K562 (cell line): Measurements from ENCODE around the gene HELB. TPM values are rescaled to one million over a fixed set of nuclear protein-coding genes. Genes with fewer than 3 reads are reported as not detected.
A peak's percentile ranks its signal among the peaks of the same experiment; 100 is the strongest.

Experiments used
- ARID4B ChIP-seq: sonication (generic); formaldehyde crosslinking; IDR thresholded peaks from 2 replicates; pipeline ENCODE4 v1.8.0; 2022; ENCODE audit warnings: mild to moderate bottlenecking, missing genetic modification reagents
- ATF7 ChIP-seq: fragments of 450-650 bp; IDR thresholded peaks from 2 replicates; pipeline ENCODE4 v1.7.1; 2014; ENCODE audit warnings: mild to moderate bottlenecking, moderate library complexity
- CREB1 ChIP-seq, 2 experiments: sonication (generic) in 1 of 2; formaldehyde crosslinking in 1 of 2; IDR thresholded peaks; 2 replicates each; pipeline versions ENCODE4 v1.6.1 to v1.8.0; 2012 to 2022; ENCODE audit warnings: inconsistent platforms in 1 of 2, mild to moderate bottlenecking in 1 of 2, missing genetic modification reagents in 1 of 2, moderate library complexity in 1 of 2
- ELF1 ChIP-seq: fragments of 200-800 bp; sonication (Bioruptor generic); IDR thresholded peaks from 2 replicates; pipeline ENCODE4 v1.6.1; 2016; ENCODE audit warnings: missing genetic modification characterization, missing compliant biosample characterization
- HNRNPLL ChIP-seq: fragments of 200-400 bp; formaldehyde crosslinking; IDR thresholded peaks from 2 replicates; pipeline ENCODE4 v1.6.1; 2017; ENCODE audit warnings: low read length, low read depth, mild to moderate bottlenecking; ENCODE audit not compliant: poor library complexity, severe bottlenecking
- JUN ChIP-seq, 2 experiments: sonication (generic) in 1 of 2; formaldehyde crosslinking in 1 of 2; IDR thresholded peaks; 2 replicates each; pipeline versions ENCODE4 v1.6.1 to v1.8.0; 2012 to 2022; ENCODE audit warnings: borderline replicate concordance in 2 of 2, mild to moderate bottlenecking in 2 of 2, improper control_type of control experiment in 1 of 2, low read depth in 1 of 2, low read length in 1 of 2, missing genetic modification reagents in 1 of 2
- MAZ ChIP-seq, 2 experiments: fragments of 450-650 bp in 1 of 2; sonication (generic) in 1 of 2; formaldehyde crosslinking; IDR thresholded peaks in 1 of 2; conservative IDR thresholded peaks in 1 of 2; 2 replicates each; pipeline versions ENCODE4 v1.4.0 to v1.5.0; 2020; ENCODE audit warnings: mild to moderate bottlenecking in 1 of 2, missing genetic modification reagents in 1 of 2
- NFE2 ChIP-seq: IDR thresholded peaks from 2 replicates; pipeline ENCODE4 v1.6.1; 2014; ENCODE audit warnings: antibody characterized with exemption, low read depth
- NONO ChIP-seq, 2 experiments: fragments of 200-400 bp in 1 of 2; fragments of 450-650 bp in 1 of 2; formaldehyde crosslinking in 1 of 2; IDR thresholded peaks; 2 replicates each; pipeline ENCODE4 v1.6.1; 2017; ENCODE audit warnings: low read depth in 2 of 2, mild to moderate bottlenecking in 2 of 2, moderate library complexity in 2 of 2, low read length in 1 of 2
- NRF1 ChIP-seq, 2 experiments: fragments of 450-650 bp; IDR thresholded peaks in 1 of 2; conservative IDR thresholded peaks in 1 of 2; 2 replicates each; pipeline ENCODE4 v1.6.1; 2014; ENCODE audit warnings: mild to moderate bottlenecking in 2 of 2
- PBX2 ChIP-seq, 2 experiments: IDR thresholded peaks in 1 of 2; conservative IDR thresholded peaks in 1 of 2; 2 replicates each; pipeline ENCODE4 v1.6.1; 2016; ENCODE audit warnings: low read depth in 2 of 2, mild to moderate bottlenecking in 1 of 2, missing compliant biosample characterization in 1 of 2, missing genetic modification characterization in 1 of 2, moderate library complexity in 1 of 2
- PKNOX1 ChIP-seq: fragments of 450-650 bp; IDR thresholded peaks from 2 replicates; pipeline ENCODE4 v1.6.1; 2016
- RBFOX2 ChIP-seq: fragments of 200-400 bp; formaldehyde crosslinking; IDR thresholded peaks from 2 replicates; pipeline ENCODE4 v1.6.1; 2017; ENCODE audit warnings: low read depth, mild to moderate bottlenecking, low read length, moderate library complexity
- SP1 ChIP-seq: sonication (generic); formaldehyde crosslinking; IDR thresholded peaks from 2 replicates; pipeline ENCODE4 v1.8.1; 2022; ENCODE audit warnings: mild to moderate bottlenecking, missing genetic modification reagents
- TCF3 ChIP-seq: sonication (generic); formaldehyde crosslinking; IDR thresholded peaks from 2 replicates; pipeline ENCODE4 v1.4.0; 2020; ENCODE audit warnings: mild to moderate bottlenecking, missing genetic modification reagents
- ZNF551 ChIP-seq: fragments of 250-450 bp; sonication (Bioruptor Pico); IDR thresholded peaks from 2 replicates; pipeline ENCODE4 v1.5.0; 2021; ENCODE audit warnings: mild to moderate bottlenecking, moderate library complexity
- polyA plus RNA-seq, 8 experiments: library from polyadenylated mRNA; depleted of rRNA in 4 of 8; stranded (reverse) in 5 of 8; unstranded in 3 of 8; fragments of >200 nt; fragmentation: Nextera tagmentation in 2 of 8; fragmentation: Illumina TruSeq in 1 of 8; extraction: Ambion mirVana in 2 of 8; extraction: Trizol in 1 of 8; gene quantifications; 2 replicates each; pipeline versions ENCODE4 v1.2.1 to v1.2.3, GENCODE V29; 2011 to 2014; ENCODE audit warnings: inconsistent platforms in 1 of 8, missing spikeins in 1 of 8
- total RNA-seq, 7 experiments: library from RNA; depleted of rRNA in 6 of 7; stranded (reverse); fragments of >200 nt in 6 of 7; fragmentation: Illumina TruSeq in 2 of 7; extraction: Trizol in 2 of 7; gene quantifications; 2 replicates each; pipeline versions ENCODE4 v1.2.1 to v1.2.3, GENCODE V29; 2011 to 2021; ENCODE audit warnings: low replicate concordance in 1 of 7

The HELB gene
- total and polyA plus RNA-seq, 9 of the 15 experiments (the other 6 are each of a cell fraction or from before 2014, with no cell fraction given), result 0.74 to 7.6 (median 2.4) TPM

GRCh38 chr12:66301944-66302826 lies at the start of gene HELB (continued):
- TF ChIP-seq PBX2 (CRISPR knock-in tag; IDR thresholded peaks at IDR 0.05; ENCODE audit: low read depth) (peak; percentile 45; the same call in 1 of the 2 replicates), PBX2 (tag; conservative IDR thresholded peaks at IDR 0.05; ENCODE audit: low read depth) (no peak), NONO (IDR thresholded peaks at IDR 0.05; ENCODE audit: low read depth in 2 of 2, low read length in 1 of 2) (no peak), MAZ (CRISPR knock-in tag; conservative IDR thresholded peaks at IDR 0.05 in 1 of 2, IDR thresholded peaks at IDR 0.05 in 1 of 2) (peak in 1 of 2 experiments; percentile 56; a peak in 3 of 4 replicates), PKNOX1 (peak; percentile 83), ZNF551 (CRISPR knock-in tag) (no peak), SP1 (CRISPR knock-in tag) (peak; percentile 52; the same call in 1 of the 2 replicates), NRF1 (conservative IDR thresholded peaks at IDR 0.05 in 1 of 2, IDR thresholded peaks at IDR 0.05 in 1 of 2) (peak in 1 of 2 experiments; percentile 37; a peak in 2 of 4 replicates), HNRNPLL (peak; percentile 31), ELF1 (tag) (peak; percentile 93), ATF7 (peak; percentile 59), CREB1 (IDR thresholded peaks at IDR 0.05) (0 out of 2 replicates have a peak, but pooled peaks have one; percentile 21), CREB1 (CRISPR knock-in tag; IDR thresholded peaks at IDR 0.05) (no peak), JUN (IDR thresholded peaks at IDR 0.05; ENCODE audit: borderline replicate concordance, low read depth, low read length) (peak; percentile 20; the same call in 1 of the 2 replicates), JUN (CRISPR knock-in tag; IDR thresholded peaks at IDR 0.05; ENCODE audit: borderline replicate concordance) (no peak), RBFOX2 (peak; percentile 85), ARID4B (CRISPR knock-in tag) (0 out of 2 replicates have a peak, but pooled peaks have one; percentile 23), TCF3 (CRISPR knock-in tag) (no peak), NFE2 (peak; percentile 77)
